GM12875 (cell line): ENCODE data around the gene PARP15.

Source experiments
- H3K4me3 ChIP-seq: one replicate; pipeline ENCODE4 v1.5.1; 2011; ENCODE audit warnings: low read depth, low read length, control low read depth
- TF ChIP-seq, protein P1 (sequence below): IDR thresholded peaks from 2 replicates; pipeline ENCODE4 v1.5.1; 2011; ENCODE audit warnings: low read depth, mild to moderate bottlenecking, control low read depth, inconsistent platforms, low read length, moderate library complexity, borderline replicate concordance; ENCODE audit not compliant: insufficient read depth

PARP15 gene

DNA sequence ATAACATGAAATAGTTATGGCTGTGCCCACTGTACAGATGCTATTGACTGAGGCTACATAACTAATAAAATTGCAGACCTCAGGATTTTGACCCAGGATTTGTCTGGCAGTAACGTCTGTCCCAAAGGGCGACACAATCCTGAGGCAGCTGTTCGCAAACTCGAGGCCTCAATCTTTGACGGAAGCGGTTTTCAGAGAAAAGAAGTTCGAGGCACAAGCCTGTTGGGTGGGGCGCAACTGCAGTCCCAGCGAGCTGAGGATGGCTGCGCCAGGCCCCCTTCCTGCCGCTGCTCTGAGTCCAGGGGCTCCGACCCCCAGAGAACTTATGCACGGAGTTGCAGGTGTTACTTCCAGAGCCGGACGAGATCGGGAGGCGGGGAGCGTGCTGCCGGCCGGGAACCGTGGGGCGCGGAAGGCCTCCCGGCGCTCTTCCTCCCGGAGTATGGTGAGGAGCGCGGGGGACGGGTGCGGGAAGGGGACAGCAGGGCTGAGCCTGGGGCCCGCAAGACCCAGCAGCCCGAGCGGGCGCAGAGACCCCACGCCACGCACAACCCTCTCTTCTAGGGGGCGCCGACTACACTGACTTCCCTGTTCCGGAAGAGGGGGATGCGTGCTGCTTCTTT lies at the start of gene PARP15:
TSS of gene PARP15 (plus strand) at position 242 of the 623 bp plus-strand sequence. CDS start at position 260, 18 bp downstream.
- TF ChIP-seq, protein P1, sequence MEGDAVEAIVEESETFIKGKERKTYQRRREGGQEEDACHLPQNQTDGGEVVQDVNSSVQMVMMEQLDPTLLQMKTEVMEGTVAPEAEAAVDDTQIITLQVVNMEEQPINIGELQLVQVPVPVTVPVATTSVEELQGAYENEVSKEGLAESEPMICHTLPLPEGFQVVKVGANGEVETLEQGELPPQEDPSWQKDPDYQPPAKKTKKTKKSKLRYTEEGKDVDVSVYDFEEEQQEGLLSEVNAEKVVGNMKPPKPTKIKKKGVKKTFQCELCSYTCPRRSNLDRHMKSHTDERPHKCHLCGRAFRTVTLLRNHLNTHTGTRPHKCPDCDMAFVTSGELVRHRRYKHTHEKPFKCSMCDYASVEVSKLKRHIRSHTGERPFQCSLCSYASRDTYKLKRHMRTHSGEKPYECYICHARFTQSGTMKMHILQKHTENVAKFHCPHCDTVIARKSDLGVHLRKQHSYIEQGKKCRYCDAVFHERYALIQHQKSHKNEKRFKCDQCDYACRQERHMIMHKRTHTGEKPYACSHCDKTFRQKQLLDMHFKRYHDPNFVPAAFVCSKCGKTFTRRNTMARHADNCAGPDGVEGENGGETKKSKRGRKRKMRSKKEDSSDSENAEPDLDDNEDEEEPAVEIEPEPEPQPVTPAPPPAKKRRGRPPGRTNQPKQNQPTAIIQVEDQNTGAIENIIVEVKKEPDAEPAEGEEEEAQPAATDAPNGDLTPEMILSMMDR: no peak
- peak within 1 kb of the TSS; percentile 68 for H3K4me3 ChIP-seq

DNA sequence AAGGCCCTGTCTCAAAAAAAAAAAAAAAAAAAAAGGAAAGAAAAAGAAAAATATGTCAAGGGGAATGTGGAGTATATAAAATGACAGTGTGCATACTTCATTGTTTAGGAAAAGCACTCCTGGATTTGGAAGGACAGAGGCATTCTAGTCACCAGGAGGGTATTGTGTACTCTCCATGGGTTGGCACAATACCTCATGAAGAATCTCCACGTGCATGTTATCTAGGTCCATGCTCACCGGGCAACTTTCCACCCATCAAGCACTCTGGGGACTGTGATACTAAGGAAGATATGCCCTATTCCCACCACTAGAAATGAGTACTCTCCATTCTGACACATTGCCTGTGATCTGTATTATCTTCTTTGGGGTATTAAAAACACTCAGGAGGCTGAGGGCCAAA lies 47.3 kb upstream of the PARP15 start:
- TF ChIP-seq, protein P1: no peak
- H3K4me3 ChIP-seq: no peak overlapping the region

DNA sequence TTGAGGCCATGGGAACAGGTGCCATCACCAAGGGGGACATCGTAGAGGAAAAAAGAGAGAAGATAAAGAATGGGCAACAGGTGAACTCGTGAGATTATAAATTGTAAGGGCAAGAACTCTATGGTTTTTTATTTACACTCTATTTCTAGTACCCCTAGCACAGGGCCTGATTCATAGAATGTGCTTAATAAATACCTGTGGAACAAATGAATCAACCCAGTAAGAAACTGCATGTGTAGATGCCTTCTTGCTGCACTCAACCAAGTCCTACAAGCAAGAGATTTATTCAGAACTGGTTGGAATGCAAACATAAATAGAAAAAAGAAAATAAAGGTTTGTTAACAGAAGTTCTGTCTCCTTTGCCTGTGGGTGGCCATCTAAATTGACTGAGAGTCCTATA lies 44.0 kb upstream of the PARP15 start:
- H3K4me3 ChIP-seq: no peak overlapping the region
- TF ChIP-seq, protein P1: no peak

DNA sequence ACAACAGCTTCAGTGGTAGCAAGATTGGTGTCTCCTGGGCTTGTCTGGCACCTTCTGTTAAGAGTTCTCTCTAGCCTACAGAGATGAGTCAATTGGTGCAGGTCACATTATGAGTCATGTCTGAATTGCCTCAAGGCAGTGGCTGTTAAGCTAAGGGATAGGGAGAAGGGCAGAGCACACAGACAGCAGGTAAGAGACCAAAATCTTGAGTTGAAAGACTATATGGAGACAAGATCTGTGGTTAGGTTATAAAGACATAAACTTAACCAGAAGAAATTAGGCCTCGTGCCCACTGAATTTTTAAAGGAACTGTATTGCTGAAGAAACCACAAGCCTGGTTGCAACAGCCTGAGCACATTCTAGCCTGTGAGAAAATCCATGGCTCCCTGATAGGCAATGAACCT lies 43.5 kb upstream of the PARP15 start:
- TF ChIP-seq, protein P1: no peak
- no peak overlapping the region for H3K4me3 ChIP-seq

DNA sequence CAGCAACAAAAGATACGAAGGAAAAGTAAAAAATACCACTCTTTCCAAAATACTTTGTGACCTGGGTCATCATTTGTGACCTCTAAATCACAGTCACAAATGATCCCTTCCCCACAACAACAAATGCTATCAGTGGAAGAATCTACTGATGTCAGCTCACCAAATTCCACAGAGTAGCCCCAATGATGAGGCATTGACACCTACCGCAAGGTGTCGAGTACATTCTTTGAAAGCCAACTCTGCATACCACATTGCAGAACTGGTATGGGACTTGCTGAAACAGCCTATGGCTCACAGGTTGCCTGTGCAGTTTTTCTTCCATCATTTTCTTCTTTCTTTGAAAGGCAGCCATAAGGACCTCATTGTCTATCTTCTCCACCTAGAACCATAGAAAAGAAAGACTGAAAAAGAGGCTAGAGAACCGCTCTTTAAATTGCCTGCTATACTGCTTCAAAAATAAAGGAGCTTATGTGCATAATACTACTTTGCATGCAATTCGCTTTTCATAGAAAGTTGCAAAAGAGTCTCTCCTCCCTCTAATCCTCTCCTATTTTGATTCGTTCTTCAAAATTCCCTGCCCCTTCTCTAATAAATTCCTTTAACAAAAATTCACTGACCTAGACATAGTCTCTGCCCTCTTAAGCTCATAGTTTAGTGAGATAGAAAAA lies 41.4 kb upstream of the PARP15 start:
- TF ChIP-seq, protein P1: no peak
- H3K4me3 ChIP-seq: no peak overlapping the region

DNA sequence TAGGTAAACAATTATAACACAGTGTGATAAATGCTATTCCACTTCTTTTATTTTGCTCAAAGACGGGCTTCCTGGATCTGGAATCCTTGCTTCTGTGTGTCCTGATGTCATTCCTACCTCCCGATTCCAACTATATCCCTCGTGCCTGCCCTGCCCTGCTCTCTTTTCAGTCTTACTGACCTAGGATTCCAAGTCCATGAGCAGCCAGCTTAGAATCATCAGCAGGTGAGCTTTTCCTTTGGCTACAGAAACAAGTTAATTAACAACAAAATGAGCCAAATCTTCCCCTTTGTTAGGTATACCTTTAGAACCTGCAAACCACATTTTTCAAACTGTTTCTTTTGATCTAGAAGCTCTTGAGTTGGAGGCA lies 40.8 kb upstream of the PARP15 start:
- H3K4me3 ChIP-seq: no peak overlapping the region
- TF ChIP-seq, protein P1: no peak

DNA sequence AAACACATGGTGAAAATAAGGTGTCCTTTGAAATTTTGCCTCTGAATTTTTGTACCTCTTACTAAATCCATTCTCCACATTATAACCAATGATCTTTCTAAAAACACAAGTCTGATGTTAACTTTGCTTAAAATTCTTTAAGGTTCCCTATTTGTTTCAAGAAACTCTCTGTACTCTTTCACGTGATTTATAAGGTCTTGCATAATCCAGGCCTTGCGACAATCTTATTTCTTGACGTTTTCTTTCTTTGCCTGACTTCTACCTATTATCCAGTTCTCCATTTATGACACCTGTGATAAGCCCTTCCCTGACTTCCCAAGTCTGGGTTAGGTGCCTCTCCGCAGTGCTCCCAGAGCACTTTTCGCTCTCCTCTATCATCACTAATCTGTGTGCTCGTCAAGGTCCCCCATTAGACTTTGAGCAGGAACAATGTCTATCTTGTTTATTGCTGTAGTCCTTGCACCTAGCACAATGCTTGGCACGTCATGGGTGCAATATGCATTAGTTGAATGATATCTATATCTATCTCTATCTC lies 38.4 kb upstream of the PARP15 start:
- TF ChIP-seq, protein P1: no peak
- no peak overlapping the region for H3K4me3 ChIP-seq
